HG02885 (cell line): ENCODE results near the gene ACSS3.
"Not testable (repeated sequence)": the region's sequence is repeated elsewhere in the genome, so short reads cannot be mapped to it uniquely, and the experiment has no call there.

Experiments
- ATAC-seq: cut with Tn5 transposase; IDR thresholded peaks from one replicate; pipeline ENCODE4 v1.9.1; 2021; ENCODE audit warnings: mild to moderate bottlenecking; ENCODE audit not compliant: unreplicated experiment, poor library complexity

ACSS3 gene, protein sequence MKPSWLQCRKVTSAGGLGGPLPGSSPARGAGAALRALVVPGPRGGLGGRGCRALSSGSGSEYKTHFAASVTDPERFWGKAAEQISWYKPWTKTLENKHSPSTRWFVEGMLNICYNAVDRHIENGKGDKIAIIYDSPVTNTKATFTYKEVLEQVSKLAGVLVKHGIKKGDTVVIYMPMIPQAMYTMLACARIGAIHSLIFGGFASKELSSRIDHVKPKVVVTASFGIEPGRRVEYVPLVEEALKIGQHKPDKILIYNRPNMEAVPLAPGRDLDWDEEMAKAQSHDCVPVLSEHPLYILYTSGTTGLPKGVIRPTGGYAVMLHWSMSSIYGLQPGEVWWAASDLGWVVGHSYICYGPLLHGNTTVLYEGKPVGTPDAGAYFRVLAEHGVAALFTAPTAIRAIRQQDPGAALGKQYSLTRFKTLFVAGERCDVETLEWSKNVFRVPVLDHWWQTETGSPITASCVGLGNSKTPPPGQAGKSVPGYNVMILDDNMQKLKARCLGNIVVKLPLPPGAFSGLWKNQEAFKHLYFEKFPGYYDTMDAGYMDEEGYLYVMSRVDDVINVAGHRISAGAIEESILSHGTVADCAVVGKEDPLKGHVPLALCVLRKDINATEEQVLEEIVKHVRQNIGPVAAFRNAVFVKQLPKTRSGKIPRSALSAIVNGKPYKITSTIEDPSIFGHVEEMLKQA

DNA sequence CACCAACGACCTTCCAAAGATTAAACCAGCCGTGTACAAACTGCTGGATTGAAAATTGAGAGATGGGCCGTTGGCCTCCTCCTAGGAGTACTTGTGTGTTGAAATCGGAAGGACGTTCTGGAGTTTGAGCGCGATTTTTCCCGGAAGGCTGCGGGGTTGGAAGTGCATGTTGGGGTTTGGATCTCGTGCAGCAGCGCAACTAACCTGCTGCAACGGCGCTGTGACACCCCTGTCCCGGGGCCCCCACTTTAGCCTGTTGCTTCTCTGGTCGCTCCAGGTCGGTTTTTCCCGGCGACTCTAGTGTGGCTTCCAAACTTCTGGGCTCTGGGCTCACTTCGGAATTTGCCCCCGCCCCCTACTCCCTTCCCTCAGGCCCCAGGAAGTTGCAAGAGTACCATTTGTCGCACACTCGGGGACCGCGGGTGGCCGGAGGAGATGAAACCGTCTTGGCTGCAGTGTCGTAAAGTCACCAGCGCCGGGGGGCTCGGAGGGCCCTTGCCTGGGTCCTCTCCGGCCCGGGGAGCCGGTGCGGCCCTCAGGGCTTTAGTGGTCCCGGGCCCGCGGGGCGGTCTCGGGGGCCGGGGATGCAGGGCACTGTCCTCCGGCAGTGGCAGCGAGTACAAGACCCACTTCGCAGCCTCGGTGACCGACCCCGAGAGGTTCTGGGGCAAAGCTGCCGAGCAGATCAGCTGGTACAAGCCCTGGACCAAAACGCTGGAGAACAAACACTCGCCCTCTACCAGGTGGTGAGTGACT lies at the start of gene ACSS3:
ACSS3 (plus strand) TSS at position 394 of the 756 bp plus-strand sequence; CDS start at position 436, 42 bp downstream.
- no peak for ATAC-seq

DNA sequence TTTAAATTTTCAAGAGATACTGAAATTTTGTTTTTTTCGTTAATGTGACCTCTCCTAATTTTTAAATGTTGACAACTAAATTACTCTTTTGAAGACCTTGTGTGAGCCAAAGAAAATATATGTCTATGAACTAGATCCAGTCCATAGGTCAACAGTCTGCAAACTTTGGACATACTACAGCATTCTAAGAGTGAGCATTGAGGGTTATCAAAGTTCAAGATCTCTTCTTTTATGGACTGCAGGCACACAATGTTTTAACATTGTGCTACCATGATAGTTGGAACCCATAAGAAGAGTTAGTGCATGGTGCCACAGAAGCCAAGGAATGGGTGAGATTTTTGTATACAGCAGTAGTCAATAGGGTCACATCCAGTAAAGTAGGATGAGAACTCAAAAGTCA lies 43.0 kb upstream of the ACSS3 start:
- no peak for ATAC-seq

DNA sequence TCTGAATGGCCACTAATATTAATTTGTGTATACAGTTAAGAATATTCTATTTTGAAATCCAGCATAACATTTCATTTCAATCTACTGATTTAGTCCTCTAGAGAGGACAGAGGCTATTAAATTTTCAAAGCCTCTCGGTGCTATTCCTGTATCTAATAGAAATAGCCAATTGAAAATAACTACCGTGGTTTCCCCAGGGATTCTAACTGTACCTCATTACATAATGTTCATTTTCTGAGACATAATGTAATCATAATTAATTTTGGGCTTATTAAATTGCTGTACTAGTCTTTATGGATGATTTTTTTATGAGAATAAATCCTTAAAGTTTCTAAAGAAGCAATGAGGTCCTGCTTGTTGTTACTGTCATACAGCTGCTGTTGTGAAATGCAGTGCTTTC lies 38.6 kb upstream of the ACSS3 start:
- no peak for ATAC-seq

DNA sequence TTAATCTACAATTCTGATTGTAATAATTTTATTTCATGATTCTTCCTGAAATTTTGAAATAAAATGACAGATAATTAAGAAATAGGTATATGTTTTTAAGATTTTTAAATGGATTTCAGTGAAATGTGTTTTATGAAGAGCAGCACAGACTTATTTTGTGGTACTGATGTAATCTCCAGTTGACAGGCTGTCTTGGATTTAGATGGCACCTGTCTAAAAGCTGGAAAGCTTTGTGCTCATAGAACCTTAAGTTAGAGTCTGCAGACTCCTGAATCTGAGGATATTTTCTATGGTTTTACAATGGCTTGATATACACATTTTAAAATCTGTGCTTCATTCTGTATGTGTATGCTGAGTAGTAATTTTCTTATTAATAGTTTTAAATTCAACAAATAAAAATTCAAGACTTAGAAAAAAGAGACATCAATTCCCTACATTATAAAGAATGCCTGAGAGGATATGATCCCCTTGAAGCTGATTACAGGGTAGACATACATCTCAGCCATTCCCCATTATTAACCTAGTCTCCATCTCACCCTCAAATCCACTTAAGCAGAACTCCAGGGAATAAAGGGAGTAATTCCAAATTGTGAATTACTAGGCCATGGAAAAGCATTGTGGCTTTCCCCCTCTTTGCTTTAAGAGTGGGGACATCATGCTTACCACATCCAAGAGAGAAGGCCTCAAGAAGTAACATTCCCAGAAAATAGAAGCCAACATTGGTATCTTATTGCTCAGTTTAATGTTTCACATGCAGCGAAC lies 33.7 kb upstream of the ACSS3 start:
- no peak for ATAC-seq

DNA sequence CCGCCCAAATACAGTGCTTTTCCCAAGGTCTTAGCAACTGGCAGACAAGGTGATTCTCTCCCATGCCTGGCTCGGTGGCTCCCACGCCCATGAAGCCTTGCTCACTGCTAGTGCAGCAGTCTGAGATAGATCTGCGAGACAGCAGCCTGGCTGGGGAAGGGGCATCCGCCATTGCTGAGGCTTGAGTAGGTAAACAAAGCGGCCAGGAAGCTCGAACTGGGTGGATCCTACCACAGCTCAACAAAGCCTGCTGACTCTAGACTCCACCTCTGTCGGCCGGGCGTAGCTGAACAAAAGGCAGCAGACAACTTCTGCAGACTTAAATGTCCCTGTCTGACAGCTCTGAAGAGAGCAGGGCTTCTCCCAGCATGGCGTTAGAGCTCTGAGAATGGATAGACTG lies 12.9 kb upstream of the ACSS3 start:
- not testable (repeated sequence) for ATAC-seq

DNA sequence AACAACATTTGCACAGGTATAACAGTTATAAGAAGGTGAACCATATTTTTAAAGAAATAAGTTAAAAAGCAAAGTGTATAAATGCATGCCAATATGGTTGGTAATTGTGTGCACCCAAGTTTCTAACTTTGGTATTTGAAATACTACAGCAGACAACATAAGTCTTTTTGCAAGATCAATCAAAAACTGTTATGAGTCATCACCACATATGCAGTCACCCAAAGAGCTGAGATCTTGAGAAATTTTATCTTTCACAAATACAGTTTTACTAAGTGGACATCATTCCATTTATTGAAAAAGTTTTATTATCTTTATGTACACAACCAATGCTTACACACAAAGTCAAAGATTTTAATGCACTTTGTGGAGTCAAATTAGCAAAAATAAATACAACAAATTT lies 7.0 kb upstream of the ACSS3 start:
- ATAC-seq = no peak

DNA sequence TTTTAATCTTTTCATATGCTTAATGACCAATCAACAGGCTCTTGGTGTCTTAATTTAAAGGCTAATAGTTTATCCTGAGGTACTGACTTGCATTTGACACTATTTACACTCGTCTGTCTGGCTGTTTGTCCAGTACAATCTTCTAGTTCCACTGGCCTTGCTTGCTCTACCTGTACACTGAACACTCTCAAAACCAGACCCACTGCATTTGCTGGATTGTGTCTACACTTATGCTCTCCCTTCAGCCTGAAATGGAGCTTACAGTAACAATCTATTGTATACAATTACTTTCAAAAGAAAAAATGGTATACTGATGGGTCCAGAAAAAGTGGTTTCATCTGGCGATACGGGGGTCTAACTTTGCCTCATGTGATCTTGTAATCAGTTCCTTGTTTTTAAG lies 2.3 kb upstream of the ACSS3 start:
- no peak for ATAC-seq

DNA sequence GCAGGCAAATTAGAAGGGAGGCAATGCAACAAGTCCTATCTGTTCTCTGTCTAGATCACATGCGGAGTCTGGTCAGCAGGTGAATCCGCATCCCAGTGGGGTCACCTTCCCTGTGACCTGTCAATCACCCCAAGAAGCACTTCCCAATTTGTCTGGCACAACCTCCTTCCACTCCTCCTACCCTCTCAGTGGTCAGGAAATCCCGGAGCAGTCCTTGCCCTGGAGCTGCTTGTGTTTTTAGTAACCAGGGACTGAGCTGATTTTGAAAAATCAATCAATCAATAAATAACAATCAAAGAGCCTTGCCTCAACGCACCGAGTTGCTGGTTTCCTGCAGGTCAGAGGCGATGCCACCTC lies 572 bp upstream of the ACSS3 start:
- no peak for ATAC-seq

DNA sequence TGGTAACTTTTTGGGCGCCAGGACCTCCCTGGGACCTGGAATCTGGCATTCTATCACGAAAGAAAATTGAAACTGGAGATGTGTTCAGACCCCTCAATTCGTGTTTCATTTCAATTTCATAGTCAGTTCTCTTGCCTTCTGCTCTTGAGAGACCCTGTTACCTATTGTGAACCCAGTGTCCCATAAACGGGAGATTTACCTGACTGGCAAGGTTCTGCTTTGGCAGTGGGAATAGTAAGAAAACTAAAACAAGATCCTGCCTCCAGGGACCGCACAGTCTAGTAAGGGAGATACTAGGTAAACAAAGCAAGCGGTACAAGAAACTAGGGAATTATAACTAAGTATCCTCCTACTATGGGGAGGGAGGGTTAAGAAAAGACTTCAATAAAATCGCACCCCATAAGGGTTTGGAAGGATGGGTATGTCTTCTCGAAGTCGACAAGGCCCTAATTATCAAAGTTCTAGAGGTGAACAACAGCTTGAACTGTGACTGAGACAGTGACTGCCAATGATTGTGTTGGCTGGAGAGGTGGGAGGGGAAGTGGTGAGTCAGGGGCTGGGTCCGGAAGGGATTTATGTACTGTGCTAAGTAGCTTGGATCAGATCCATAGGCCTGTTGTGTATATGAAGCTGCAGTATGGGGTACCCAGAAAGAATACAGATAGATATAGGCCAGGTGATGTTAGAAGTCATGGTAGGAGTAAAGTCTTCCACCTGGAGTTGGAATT lies 754 bp downstream of the ACSS3 start:
- ATAC-seq = no peak

DNA sequence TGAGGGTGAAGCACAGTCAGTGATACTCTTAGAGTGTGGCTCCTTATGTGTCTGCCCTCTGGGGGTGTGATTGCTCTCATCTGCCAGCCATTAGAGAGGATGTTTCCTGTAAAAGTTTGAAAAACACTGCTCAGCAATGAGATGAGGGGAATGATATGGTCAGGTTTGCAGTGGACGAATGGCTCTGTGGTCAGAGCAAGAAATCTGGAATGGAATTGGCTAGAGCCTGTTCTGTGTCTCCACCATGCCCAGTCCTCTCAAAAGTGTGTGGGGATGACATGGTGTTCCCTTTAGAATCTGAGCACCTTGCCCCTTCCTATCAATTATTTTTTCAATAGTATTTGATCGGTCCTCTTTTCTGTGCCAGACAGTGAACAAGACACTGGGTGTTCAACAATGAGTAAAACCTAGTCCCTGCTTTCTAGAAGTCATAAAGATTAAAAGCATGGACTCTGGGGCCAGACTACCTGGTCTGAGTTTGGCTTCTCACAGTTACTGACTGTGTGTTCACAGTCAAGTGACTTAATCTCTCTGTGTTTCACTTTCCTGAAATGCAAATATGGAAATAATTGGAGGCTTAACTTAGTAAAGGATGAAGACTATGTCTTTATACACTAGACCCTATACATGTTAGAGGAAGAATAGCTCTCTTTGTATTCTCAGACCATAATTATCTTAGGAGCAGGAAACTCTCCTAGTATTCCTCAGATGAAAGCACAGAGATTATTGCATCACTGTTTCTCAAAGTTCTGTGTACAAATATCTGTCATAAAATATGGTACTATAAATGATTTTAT lies 1.6 kb downstream of the ACSS3 start:
- ATAC-seq = no peak

DNA sequence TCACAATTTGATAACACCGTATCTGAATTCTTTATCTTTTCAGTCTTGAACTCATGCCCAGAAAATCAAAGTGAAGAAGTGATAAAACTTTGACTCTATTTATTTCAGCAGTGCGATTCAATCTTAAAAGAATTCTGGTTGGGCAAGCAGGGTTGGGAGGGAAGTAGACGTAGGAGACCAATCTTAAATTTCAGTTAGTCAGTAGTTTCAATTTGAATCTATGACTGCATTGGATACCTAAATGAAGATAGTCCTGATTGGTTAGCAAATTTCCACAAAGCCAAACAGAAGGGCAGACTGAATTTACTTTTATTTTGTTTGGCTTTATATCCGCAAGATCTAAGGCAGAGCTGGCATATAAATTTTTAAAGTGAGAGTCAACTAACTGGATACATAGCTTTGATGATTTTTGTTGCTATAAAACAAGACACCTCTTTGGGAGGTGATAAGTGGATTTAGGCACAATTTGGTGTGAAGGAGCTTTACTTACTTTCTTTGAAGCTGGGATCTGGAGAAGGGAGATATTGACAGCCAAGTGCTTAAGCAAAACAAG lies 2.6 kb downstream of the ACSS3 start:
- ATAC-seq = no peak

DNA sequence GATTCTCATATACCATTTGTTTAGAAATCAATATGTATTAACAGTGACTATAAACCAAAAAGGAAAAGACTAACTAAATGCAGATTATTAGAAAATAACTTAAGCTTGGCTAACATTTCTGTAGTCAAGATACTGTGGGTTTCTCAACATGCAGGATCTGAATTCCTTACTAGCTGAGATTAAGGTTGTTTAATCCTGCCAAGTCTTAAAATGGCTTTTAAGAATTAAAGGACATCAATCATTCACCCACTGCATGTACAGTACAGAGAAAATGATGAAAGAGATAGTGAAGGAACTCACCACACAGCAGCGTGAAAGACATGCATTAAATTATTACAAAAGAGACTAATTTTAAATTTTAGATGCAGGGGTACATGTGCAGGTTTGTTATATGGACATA lies 3.8 kb downstream of the ACSS3 start:
- no peak for ATAC-seq

DNA sequence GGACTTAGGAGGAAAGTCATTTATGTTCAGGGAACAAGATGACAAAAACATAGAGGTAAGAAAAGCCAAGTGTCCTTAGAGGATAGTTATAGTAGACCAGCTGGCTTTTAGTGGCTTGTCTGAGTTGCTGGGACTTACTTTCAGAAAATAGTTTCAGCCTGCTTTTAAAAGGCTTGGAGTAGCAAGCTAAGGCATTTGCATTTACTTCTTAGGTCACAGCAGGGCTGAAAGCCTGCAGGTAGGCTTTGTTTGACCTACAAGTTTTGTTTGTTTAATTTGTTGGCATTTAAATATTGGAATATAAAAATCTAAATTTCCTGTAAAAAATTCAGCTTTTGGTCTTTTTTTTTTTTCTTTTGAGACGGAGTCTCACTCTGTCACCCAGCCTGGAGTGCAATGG lies 5.1 kb downstream of the ACSS3 start:
- no peak for ATAC-seq

DNA sequence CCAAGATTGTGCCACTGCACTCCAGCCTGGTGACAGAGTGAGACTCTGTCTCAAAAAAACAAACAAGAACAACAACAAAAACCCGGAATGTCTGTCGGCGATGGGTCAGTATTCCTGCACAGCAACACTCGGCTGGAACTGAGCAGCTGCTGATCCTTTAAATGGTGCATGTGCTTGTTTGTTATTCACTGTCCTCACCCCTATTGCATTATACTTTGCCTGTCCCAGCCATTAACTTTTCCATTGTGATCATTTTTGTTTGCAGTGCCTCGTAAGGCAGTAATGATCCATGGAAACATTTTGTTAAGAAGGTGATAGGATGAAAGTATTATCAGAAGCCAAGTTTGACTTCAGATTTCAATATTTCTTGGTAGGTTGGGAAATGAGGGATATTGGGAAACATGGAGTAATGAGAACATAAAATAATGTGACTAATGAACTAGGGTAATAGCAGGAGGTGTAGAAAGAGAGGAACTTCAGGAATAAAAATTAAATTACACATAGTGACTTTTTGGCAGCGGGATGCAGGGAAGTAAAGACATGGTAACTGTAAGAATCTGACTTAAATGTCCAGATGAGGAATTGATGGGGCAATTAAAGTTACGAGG lies 6.1 kb downstream of the ACSS3 start:
- ATAC-seq = no peak

DNA sequence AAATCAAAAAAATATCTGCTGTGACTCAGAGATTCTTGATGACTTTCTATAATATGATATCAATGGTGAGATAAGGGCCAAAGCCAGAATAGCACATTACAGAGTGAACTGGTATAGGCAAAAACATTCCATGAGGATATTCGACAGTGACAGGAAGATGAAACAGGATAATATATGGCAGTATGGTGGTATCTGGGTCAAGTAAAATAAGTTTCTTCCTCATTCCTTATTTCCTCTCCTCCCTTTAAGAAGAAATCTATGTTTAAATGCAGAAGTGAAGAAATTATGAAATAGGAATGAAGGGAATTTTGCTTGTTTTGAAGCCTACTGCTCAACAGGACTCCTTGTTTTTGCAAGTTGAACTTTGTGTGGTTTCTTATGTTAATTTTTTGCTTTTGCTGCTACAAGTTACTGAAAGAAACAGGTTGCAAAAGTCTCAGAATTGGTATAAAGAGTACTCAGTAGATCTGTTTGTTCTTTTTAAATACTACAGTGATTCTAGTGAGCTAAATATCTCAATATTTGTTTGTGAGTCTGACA lies 7.0 kb downstream of the ACSS3 start:
- no peak for ATAC-seq

DNA sequence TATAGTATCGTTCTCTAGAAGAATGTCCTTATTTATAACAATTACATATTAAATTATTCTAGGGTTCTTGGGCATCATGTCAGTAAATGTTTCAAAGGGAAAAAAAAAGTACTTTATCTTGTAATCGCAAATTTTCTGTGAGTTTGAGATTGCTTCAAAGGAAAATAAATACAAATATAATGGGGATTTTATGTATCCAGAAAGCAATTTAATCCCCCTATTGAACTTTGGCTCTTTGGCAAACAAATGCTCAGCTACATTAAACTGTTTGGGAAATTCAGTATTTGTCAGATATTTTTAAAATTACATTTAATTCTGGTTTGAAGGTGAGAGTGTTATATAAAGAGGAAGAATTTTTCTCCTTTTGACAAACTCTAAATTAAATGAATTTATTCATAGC lies 8.0 kb downstream of the ACSS3 start:
- ATAC-seq = no peak

DNA sequence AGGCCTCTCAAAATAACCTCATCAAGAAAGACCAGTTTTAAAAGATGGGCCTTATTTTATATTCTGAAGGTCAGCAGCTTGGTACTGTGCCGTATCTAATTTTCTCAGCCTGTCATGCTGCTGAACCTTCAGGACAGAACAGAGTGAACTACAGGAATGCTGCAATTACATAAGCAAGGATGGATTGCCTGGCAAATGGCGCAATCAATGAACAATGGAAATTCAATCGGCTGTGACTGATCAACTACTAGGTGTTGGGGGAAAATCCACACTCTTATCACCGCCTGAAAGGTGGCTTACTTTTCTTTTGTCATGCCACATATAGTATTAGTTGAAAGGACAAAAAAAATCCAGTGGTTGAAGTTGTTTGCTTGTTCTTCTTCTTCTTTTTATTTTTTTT lies 8.5 kb downstream of the ACSS3 start:
- no peak for ATAC-seq

DNA sequence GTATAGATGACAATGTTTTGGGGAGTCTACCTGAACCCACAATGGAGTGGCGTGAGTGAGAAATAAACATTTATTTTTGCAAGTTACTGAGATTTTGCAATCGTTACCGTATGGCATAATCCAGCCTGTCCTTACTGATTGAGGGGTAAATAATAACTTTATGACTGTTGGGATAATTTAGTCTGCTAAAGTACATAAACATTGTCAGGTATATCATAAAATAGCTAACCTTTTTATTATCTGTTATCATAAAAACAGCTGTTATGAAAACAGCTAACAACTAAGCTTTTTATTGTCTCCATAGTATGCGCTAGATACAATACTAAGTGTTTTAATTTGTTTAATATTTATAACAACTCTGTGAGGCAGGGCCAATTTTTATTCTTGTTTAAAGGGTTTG lies 10.3 kb downstream of the ACSS3 start:
- ATAC-seq = no peak
